GM19438 (cell line): ENCODE measurements around the gene PHOX2A.
"Not testable (repeated sequence)": the region's sequence is repeated elsewhere in the genome, so short reads cannot be mapped to it uniquely, and the experiment has no call there.

Experiments used
- ATAC-seq: cut with Tn5 transposase; IDR thresholded peaks from one replicate; pipeline ENCODE4 v1.9.1; 2021; ENCODE audit warnings: low read depth; ENCODE audit not compliant: unreplicated experiment

The PHOX2A gene

GRCh38 chr11:72223615-72224563 is 20.1 kb downstream of the PHOX2A start:
- ATAC-seq: peak; percentile 44

- ATAC-seq: peak; percentile 61
These were observed 20.9 kb downstream of the PHOX2A start for GRCh38 chr11:72222907-72223614.

GRCh38 chr11:72222106-72222891 is 21.7 kb downstream of the PHOX2A start:
- ATAC-seq: no peak

GRCh38 chr11:72221386-72222075 is 22.4 kb downstream of the PHOX2A start:
- no peak for ATAC-seq

GRCh38 chr11:72220696-72221363 is 23.1 kb downstream of the PHOX2A start:
- ATAC-seq: no peak

- ATAC-seq: no peak
These were observed 25.7 kb downstream of the PHOX2A start for GRCh38 chr11:72218251-72218745.

- no peak for ATAC-seq
These were observed 26.1 kb downstream of the PHOX2A start for GRCh38 chr11:72217841-72218240.

- ATAC-seq: no peak
These were observed 27.3 kb downstream of the PHOX2A start, which contains the start of gene FOLR2 for GRCh38 chr11:72216638-72217037. Gene FOLR2 (plus strand): TSS chr11:72216794. CDS start chr11:72218585, 1,791 bp downstream.

GRCh38 chr11:72209101-72209500 is 34.9 kb downstream of the PHOX2A start:
- no peak for ATAC-seq

GRCh38 chr11:72208281-72208680 is 35.7 kb downstream of the PHOX2A start:
- ATAC-seq: no peak

- not testable (repeated sequence) for ATAC-seq
These were observed 37.2 kb downstream of the PHOX2A start for GRCh38 chr11:72206794-72207193.

- ATAC-seq: no peak
These were observed 39.1 kb downstream of the PHOX2A start for GRCh38 chr11:72204886-72205285.

- ATAC-seq: no peak
These were observed 40.8 kb downstream of the PHOX2A start for GRCh38 chr11:72203163-72203562.

- no peak for ATAC-seq
These were observed 41.4 kb downstream of the PHOX2A start for GRCh38 chr11:72202571-72202970.

- ATAC-seq: not testable (repeated sequence)
These were observed 42.5 kb downstream of the PHOX2A start for GRCh38 chr11:72201445-72201844.

GRCh38 chr11:72195518-72196270 is 48.3 kb downstream of the PHOX2A start:
- no peak for ATAC-seq

GRCh38 chr11:72191961-72192381 is 52.0 kb downstream of the PHOX2A start, which contains the start of gene FOLR1:
Gene FOLR1 (plus strand): TSS chr11:72192140. CDS start chr11:72192174, 34 bp downstream.
- no peak for ATAC-seq

- ATAC-seq: no peak
These were observed 53.3 kb downstream of the PHOX2A start for GRCh38 chr11:72190631-72191071.
